ENCODE measurements around the gene PHKG1.

GRCh38 chr7:56115852-56116538, 23.2 kb upstream of the PHKG1 start, which contains the start of gene NUPR2:
- no peak for TF ChIP-seq CTCF (IDR thresholded peaks at IDR 0.05)
- no peak for TF ChIP-seq POLR2A (IDR thresholded peaks at IDR 0.05)
